SJSA1 (cell line): Measurements from ENCODE around the gene CPSF3. TPM values are rescaled to one million over a fixed set of nuclear protein-coding genes. Genes with fewer than 3 reads are reported as not detected.
"Not testable (repeated sequence)": the region's sequence is repeated elsewhere in the genome, so short reads cannot be mapped to it uniquely, and the experiment has no call there.

Experiments used
- DNase-seq, 2 experiments: peaks; one replicate each; pipeline ENCODE4 v3.0.0-alpha.2; 2015 to 2020; ENCODE audit warnings: low spot score in 2 of 2, low read depth in 1 of 2
- H3K27ac ChIP-seq: fragments of 250-450 bp; sonication (Bioruptor Pico); 2 replicates; pipeline ENCODE4 v1.5.1; 2020; ENCODE audit warnings: mild to moderate bottlenecking, moderate library complexity
- H3K27me3 ChIP-seq: fragments of 250-450 bp; sonication (Bioruptor Pico); replicated peaks from 2 replicates; pipeline ENCODE4 v1.5.1; 2020; ENCODE audit warnings: mild to moderate bottlenecking, moderate library complexity
- H3K36me3 ChIP-seq: fragments of 250-450 bp; sonication (Bioruptor Pico); 2 replicates; pipeline ENCODE4 v1.5.1; 2020; ENCODE audit warnings: mild to moderate bottlenecking
- H3K4me1 ChIP-seq: fragments of 250-450 bp; sonication (Bioruptor Pico); replicated peaks from 2 replicates; pipeline ENCODE4 v1.6.1; 2021; ENCODE audit warnings: mild to moderate bottlenecking
- H3K4me3 ChIP-seq: fragments of 250-450 bp; sonication (Bioruptor Pico); 2 replicates; pipeline ENCODE4 v1.5.1; 2020; ENCODE audit warnings: mild to moderate bottlenecking
- H3K9me3 ChIP-seq: fragments of 250-450 bp; sonication (Bioruptor Pico); replicated peaks from 2 replicates; pipeline ENCODE4 v1.5.1; 2020; ENCODE audit warnings: mild to moderate bottlenecking
- total RNA-seq: library from RNA; depleted of rRNA; stranded (reverse); fragments of >200 nt; shearing (Covaris generic); gene quantifications from 2 replicates; pipeline ENCODE4 v1.2.3, GENCODE V29; 2014; rRNA removed

Gene CPSF3
- total RNA-seq, 1 experiment from 2014 or later = 52.6 TPM

GRCh38 chr2:9513946-9514345, 90.5 kb downstream of the CPSF3 start:
- H3K36me3 ChIP-seq = peaks cover 39% of the 10 kb centered on the region
- not testable (repeated sequence) for H3K27ac ChIP-seq, H3K4me3 ChIP-seq, DNase-seq, H3K27me3 ChIP-seq, H3K9me3 ChIP-seq, H3K4me1 ChIP-seq

- no peak overlapping the region for H3K27ac ChIP-seq
- no peaks in the 10 kb centered on the region for H3K9me3 ChIP-seq
- H3K27me3 ChIP-seq = no peaks in the 10 kb centered on the region
- no peak overlapping the region for H3K4me3 ChIP-seq
- peaks cover 52% of the 10 kb centered on the region for H3K36me3 ChIP-seq
- H3K4me1 ChIP-seq = no peaks in the 10 kb centered on the region
- no peak for DNase-seq
Measured at GRCh38 chr2:9517118-9517782, 93.8 kb downstream of the CPSF3 start.

GRCh38 chr2:9518163-9518562, 94.7 kb downstream of the CPSF3 start:
- no peak overlapping the region for H3K27ac ChIP-seq
- no peak overlapping the region for H3K4me3 ChIP-seq
- H3K27me3 ChIP-seq = no peaks in the 10 kb centered on the region
- H3K36me3 ChIP-seq = peaks cover 46% of the 10 kb centered on the region
- DNase-seq = no peak
- no peaks in the 10 kb centered on the region for H3K4me1 ChIP-seq
- H3K9me3 ChIP-seq = no peaks in the 10 kb centered on the region

DNA sequence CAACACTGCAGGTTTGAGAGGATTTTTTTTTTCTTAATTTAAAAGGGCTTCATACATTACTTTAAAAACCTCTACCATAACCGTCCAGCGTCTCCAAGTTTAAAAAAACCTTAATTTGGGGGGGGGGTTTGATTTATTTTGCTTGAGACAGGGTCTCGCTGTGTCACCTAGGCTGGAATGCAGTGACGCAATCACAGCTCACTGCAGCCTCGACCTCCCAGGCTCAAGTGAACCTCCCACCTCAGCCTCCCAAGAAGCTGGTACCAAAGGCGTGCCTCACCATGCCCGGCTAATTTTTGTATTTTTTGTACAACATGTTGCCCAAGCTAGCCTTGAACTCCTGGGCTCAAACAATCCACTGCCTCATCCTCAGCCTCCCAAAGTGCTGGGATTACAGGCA, 95.3 kb downstream of the CPSF3 start:
- H3K9me3 ChIP-seq = no peaks in the 10 kb centered on the region
- H3K27me3 ChIP-seq = no peaks in the 10 kb centered on the region
- no peaks in the 10 kb centered on the region for H3K4me1 ChIP-seq
- no peak for DNase-seq
- peaks cover 46% of the 10 kb centered on the region for H3K36me3 ChIP-seq
- H3K27ac ChIP-seq = no peak overlapping the region
- no peak overlapping the region for H3K4me3 ChIP-seq

- peaks cover 46% of the 10 kb centered on the region for H3K36me3 ChIP-seq
- H3K27me3 ChIP-seq = no peaks in the 10 kb centered on the region
- no peaks in the 10 kb centered on the region for H3K4me1 ChIP-seq
- no peak overlapping the region for H3K27ac ChIP-seq
- no peaks in the 10 kb centered on the region for H3K9me3 ChIP-seq
- no peak for DNase-seq
- H3K4me3 ChIP-seq = no peak overlapping the region
Measured at GRCh38 chr2:9519250-9519649, 95.8 kb downstream of the CPSF3 start.

Other genes starting within 250 kb of the CPSF3 start
- gene ASAP2, start 216.8 kb upstream of the CPSF3 start, total RNA-seq = 12.9 and 15.5 TPM in 2 replicates
- gene ITGB1BP1, start 126 bp upstream of the CPSF3 start, total RNA-seq = 64.4 and 70.1 TPM in 2 replicates
- 89.3 and 121 TPM in 2 replicates for gene IAH1, start 50.9 kb downstream of the CPSF3 start, total RNA-seq
- gene ADAM17, start 132.2 kb downstream of the CPSF3 start, total RNA-seq = 20.5 and 25.2 TPM in 2 replicates
- gene YWHAQ, start 207.3 kb downstream of the CPSF3 start, total RNA-seq = 369 and 491 TPM in 2 replicates